RCC 7860 (cell line): ENCODE results near the gene AGBL1.
A peak's percentile ranks its signal among the peaks of the same experiment; 100 is the strongest.

Experiments used
- DNase-seq: peaks from one replicate; pipeline ENCODE4 v3.0.0-alpha.2; 2015; ENCODE audit warnings: low spot score
- FAIRE-seq: peaks from 2 replicates; lab custom pipeline; 2012; peaks lifted over from hg19 to GRCh38; lab: Jason Lieb, UNC

Gene AGBL1

DNA sequence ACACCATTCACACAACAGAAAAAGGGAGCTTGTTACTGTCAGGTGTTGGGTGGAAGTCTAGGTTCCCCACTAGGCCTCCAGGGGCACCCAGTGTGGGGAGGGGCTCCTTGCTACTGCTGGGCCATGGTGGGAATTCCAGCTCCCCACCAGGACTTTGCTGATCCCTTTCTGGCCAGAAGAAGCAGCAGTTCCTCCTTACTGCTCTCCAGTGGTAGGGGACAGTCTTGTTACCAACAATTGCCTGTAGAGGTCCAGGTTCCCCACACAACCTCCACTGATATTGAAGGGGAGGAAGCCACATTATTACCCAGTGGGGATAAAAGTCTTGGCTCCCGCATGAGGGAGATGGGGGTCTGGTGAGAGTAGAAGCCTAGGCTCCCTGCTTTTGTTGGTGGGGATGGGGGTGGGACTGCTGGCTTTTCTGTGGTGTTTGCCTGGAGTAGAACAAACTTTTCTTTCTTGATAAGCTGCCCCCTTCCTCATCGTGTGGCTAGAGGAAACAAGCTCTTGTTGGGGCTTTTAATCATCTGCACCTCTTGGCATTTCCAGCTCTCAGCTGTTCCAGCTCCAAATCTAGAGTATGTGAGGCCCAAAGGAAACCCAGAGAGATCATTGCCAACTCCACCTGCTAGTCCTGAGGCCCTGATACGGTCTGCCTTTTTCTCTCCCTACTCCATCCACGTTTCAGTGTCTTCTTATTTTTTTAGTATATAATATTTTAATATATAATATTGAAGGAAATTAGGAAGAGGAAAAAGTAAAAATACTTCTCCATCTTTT is 824.2 kb downstream of the AGBL1 start:
- no peak for FAIRE-seq

DNA sequence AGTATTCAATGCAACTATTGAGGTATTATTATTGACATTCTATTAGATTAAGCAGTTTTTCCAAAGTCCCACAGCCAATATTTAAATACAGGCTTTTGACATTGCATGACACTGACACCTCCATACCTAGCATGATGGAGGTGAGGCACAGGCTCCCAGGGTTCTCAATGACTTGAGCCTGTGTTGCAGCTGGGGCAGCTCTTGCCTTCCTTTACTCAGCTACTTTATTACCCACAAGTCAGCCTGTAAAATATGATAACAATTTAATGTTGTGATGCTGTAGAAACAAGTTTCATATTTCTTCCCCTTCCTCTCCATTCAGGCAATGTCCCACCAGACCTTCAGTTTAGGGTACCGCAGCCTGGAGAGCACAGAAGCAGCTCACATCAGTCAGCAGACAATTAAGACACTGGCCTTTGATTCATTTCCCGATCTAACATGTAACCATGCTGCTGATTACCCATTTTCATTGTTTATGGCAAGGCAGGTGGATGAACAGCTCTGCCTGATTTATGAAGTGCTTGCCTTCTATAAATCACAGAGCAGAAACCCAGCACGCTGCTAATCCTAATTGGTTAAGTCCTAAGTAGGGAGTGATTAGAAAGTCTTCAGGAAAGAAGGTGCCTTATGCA is 826.1 kb downstream of the AGBL1 start:
- no peak for DNase-seq
- FAIRE-seq: no peak

More for the DNA sequence above, 824.2 kb downstream of the AGBL1 start:
- DNase-seq: no peak

DNA sequence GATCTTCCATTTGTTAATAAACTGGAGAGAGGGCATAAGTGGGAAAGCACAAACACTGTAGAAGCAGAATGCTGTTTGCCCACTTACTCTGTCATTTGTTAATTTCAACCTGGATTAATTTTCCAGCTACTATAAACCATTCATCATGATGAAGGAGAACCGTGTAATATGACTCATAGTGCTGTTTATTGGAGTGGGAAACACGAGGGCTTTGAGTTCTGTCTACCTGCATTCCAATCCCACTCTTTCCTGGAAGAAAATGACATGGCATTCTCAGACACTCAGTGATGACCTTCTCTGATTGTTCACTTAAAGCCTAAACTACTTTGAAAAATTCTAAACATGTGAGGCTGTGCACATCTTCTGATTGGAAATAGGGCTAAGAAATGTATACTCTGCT is 826.7 kb downstream of the AGBL1 start:
- FAIRE-seq: no peak
- no peak for DNase-seq

DNA sequence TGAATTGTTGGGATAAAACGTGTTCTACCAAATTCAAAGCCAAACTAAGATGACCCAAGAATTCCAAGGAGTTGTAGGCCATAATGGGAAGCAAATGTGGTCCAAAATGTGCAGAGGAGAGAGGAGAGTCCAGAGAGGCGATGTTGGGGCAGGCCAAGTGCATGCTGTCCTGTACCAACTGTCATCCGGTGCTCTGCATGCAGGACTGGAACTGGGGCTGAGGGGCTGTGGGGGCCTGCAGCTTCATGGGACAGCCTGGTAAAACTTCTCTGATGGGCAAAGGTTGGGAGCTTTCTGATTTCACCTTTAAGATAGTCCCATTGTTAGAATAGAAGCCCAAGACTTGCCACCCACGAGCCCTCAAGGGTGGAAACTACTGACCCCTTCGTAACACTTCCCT is 831.4 kb downstream of the AGBL1 start:
- DNase-seq (no peak), FAIRE-seq (no peak)

DNA sequence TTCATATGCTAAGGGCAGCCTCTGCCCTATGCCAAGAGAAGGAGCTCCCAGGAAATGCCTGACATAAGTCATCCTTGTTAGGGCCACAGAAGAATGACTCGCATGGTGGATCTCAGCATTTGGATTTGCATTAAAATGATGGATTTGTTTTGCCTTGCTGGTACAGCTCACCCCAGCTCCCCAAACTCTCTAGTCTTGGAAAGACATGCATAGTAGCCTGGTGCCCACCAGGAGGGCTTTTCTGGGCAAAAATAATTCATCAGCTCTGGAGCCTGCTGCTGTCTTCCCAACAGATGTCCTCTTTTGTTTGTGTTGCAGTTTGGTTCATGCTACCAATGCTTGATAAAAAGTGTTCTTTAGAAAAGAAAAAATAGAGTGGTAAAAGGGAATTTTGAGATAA is 833.0 kb downstream of the AGBL1 start:
- FAIRE-seq: no peak
- DNase-seq: no peak

DNA sequence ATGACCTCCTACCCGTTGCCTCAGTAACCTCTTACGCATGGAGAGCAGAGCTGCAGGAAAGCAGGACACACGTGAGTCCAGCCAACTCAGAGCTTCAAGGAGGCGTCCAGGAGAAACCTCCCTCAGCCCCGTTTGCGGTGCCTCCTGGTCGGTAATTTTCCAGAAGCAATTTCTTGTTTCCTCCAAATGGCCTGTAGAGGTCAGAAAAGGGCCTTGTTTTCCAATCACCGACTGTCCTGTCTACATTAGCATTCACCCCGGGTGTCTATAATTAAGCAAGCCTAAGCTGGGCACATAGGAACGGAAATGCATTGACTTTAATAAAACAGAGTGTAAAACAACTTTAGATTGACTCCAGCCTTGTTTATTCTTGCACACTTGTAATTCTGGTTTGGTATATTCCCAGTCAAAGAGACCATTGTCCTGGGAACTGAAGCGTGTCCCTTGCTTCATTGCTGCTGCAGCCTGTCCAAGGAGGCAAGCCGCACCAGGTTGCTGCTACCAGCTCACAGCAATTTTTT is 836.2 kb downstream of the AGBL1 start:
- FAIRE-seq (no peak), DNase-seq (peak; percentile 21)

DNA sequence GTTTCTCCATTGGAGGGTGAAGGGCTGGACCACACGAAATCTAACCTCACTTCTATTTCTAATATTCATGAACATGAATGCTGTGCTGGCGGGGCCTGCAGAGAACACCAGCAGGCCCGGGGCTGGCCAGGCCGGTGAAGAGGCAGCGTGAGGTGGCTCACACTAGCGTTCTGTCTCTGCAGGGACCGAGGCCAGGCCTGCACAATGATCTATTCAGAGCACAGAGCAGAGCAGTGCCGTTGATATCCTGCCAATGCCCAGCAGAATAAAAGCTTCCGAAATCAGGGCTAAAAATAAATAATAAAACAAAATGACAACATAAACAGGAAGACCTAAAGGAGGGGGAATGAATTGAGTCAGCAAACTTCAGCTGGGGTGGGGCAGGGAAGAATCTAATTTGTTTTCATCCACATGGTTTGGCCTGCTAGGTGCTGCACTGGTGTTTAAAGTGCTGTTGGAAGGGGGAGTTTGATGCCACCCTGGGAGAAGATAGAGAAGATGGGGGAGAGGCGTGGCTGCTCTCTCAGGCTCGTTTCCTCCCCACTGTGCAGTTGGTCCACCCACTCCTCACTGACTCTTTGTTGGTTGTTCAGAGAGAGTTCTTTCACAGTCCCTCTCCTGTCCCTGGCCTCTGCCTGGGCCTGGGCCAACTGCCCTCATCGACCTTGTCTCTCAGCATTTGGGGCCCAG is 837.1 kb downstream of the AGBL1 start:
- FAIRE-seq: no peak
- DNase-seq: no peak

DNA sequence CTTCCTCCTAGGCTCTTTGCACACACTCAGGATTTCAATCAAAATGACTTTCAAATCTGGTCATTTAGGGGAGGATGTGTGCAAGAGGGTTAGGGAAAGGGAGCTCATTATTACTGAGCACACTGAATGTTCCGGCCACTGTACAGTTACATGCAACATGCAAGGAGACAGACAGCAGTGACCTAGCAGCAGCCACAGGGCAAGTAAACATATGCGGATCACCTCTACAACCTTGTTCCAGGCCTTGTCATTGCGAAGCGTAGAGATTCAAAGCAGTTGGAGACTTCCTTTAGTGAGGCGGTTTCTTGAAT is 837.6 kb downstream of the AGBL1 start:
- no peak for FAIRE-seq
- DNase-seq: no peak

DNA sequence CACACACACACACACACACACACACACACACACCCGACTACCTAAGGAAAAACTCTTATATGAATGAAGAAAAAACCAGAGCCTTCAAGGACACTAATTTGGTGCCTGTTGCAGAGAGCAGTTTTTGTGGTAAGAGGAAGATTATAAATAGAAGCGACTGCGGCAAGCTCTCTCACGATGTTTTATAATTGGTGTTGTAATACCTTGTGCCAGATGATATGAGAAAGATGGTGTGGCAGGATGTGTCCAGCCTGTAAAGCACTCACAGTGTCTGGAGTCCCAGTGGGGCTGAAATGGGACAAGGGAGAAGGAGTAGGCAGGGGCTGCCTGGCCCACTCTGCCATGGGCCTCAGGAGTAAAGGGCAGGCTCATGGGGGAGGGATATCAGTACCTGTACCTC is 839.9 kb downstream of the AGBL1 start:
- DNase-seq (no peak), FAIRE-seq (no peak)

DNA sequence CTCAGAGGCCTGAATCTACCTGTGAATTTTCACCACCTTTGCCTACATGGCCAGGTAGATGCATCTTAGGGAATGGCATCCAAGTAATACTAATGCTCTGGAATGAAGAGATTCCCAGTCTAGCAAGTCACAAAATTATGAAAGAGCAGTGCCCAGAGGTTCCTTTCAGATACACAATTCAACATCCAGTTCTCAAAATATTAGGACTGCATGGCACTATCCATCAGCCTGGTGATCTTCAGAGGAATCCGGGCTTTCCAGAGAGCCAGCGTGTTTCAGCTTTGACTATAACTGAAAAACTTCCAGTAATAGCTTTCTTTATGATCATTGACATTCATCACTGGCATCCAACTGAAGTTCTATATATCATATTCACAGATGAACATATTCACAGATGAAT is 849.8 kb downstream of the AGBL1 start:
- no peak for FAIRE-seq
- DNase-seq: no peak

DNA sequence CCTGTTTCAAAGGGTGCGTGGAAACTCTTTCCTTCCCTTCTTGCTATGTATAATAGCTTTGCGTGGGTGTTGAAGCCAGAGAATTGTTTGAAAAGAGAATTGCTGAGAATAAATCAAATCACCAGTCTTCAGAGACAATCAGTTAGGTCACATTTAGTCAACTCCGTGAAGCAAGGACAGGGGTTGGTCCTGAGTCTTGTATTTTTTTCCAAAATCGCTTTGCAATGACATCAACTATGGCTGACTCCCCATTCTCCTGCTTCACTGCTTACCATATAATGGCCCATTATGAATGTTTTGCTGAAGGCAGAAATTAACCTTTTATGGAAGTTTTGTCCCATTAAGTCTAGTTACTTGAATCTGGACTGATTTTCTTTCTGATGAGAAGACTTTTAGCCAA is 852.8 kb downstream of the AGBL1 start:
- FAIRE-seq: no peak
- no peak for DNase-seq

DNA sequence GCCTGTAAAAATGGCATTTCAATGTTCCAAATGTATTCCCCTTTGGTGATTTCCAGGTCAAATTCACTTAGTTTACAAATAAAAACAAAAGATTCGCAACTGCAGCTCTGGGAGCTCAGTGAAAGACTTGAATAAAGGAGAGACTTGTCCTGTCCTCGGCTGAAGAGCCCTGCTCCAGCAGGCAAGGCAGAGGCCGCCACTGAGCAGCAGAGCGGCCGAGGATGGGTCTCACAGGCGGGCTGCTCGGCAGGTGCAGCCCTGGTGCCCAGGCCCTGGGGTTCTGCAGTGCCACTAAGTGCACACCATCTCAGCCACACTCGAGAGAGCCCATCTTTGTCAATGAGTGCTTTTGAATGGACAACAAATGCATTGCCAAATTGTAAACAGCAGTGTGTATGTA is 856.2 kb downstream of the AGBL1 start:
- DNase-seq (no peak), FAIRE-seq (no peak)

DNA sequence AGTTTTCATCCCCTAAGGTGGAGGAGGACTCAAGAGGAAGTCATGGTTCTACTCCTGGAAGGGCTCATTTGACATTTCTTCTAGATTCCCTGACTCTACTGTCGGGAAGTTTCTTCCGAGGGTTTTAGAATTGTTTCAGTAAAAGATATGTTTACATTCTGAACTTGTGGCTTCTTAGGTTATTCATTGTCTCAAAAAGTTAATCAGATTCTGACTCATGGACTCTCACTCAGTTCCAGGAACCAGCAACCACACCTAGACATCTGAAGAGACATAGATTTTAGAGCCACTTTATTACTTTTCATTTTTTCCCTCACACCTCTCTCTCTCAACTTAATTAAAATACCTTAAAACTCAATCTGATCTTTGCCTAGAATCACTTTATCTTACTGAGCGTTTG is 862.6 kb downstream of the AGBL1 start:
- DNase-seq (no peak), FAIRE-seq (no peak)

DNA sequence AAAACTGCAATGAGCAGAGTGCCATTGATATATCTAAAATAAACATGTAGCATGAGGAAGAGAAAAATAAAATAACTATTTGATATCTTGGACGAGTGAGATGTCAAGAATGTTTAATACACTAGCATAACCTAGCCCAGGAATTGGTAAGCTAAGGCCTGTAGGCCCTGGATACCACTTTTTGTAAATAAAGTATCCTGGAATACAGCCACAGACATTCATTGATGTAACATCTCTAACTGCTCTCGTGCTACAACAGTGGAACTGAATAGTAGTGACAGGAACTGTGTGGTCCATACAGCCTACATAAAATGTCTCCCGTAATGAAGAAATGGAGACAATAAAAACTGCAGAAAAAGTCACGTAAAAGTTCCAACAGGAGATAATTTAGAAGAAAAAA is 869.0 kb downstream of the AGBL1 start:
- FAIRE-seq: no peak
- DNase-seq: no peak

DNA sequence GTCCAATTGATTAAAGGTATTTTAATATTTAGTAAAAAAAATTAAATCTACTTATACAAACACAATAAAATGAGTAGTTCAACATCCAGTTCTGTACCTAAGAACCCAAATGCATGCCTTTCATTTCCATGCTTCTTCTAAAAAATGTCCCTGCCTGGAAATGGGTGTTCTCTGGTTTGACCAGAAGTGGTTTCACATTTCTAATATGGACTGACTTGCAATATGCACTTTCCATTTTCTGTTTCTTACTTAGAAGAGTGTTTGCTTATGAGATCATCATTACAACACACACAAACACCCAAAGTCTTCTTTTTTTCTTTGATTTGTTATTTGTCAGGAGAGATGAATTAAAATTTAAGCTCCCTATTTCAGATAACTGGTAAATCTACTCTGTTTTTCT is 879.6 kb downstream of the AGBL1 start:
- DNase-seq (no peak), FAIRE-seq (no peak)

DNA sequence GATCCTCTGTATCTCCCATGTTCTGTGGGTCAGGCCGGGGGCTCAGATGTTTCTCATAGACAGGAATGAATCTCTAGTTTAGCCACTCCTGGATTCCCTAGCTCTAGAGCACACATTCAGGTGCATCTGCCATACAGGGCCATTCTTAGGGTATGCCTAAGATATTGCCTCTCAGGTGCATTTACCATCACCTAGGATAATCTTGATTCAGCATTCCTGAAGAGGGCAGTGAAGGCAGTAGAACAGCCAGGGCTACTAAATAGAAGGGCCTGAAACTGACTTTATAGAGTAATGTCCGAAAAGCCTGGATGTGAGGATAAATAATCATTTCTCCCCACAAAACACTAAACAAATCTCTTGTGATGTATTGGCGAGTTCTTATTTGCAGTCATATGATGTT is 882.0 kb downstream of the AGBL1 start:
- FAIRE-seq: no peak
- no peak for DNase-seq

DNA sequence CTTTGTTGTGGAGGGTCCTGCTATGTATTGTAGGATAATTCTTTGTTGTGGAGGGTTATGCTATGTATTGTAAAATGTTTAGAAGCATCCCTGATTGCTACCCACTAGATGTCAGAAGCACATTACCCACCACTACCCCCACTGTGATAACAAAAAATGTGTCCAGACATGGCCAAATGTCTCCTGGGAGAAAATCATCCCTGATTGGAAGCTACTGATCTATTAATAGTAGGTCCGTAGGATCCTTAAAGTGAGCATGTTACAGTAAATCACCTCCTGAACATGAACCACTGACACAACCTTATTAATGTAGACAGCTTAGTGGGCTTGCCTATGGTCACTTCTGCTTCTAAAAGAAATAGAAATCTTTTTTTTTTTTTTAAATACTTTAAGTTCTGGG is 884.6 kb downstream of the AGBL1 start:
- DNase-seq: no peak
- no peak for FAIRE-seq

DNA sequence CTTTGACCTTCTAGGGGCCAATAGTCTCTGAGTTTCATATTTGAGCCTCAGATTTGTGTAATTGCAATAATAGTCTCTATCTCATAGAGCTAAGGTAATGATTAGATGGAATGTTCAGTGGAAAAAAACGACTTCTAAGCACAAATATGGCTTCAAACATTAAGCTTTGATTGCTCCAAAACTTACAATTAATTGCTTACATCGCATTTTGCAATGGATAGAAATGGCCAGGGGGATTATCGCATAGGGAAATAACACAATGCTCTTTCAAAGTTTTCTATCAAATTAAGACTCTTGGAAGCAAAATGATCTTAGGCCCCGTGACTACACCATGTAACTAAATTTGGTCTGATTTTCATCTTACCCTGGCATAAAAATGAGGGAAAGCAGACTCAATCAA is 888.6 kb downstream of the AGBL1 start:
- no peak for FAIRE-seq
- DNase-seq: no peak

DNA sequence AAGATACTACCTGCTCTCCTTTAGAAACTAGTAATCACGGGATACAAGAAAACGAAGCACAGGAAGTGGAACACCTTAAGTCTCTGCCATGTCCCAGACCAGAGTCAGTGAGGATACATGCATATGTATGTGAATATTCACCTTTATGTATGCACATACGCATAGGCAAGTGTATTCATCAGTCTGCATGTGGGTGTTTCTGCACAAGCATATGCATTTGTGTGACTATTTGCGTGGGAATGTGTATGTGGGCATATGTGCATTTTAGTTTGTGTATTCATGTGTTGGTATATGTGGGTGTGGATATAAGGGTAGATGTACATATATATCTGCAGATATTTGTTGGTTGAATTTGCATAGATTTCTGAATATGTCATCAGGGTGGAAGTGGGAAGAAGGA is 889.7 kb downstream of the AGBL1 start:
- no peak for DNase-seq
- FAIRE-seq: no peak

DNA sequence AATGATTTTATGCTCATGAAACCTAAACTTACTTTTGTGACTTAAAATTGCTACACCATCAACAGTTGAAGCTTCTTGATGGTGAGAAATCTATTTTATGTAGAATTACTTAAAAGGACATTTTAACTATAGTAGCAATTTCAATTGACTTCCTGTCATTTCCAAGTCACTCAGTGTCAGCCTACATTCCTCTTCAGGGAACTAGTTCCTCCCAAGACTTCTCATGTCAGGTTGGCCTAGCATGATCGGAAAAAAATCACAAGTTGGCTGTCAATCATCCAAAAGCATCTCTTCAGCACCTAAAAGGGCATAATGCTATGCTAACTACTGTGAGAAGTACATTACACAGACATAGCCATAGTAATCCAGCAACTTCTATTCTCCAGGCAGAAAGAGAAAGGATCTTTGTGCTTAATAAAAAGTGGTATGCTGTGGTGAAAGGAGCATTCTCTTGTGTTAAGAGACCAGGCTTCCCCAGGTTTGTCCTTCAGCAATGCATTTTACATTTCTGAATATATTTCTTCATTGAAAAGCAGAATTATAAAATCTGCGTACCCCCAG is 893.7 kb downstream of the AGBL1 start:
- DNase-seq: no peak

DNA sequence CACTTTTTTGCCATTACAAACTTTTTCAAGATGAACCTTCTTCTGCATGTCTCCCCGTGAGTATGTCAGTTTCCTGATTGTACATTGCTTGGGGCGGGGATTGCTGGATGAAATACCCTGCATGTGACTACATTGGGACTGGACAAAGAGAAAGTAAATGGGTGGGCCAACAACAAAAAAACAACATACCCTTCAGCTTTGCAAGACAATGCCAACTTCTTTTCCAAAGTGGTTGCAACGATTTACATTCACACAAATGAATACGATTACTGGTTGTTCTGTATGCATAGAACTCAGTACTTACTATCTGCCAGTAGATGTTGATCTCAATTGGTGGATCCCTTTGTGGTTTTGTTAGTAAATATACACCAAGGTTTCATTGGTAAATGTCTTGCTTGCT is 908.4 kb downstream of the AGBL1 start:
- FAIRE-seq (no peak), DNase-seq (no peak)

More for the DNA sequence above, 893.7 kb downstream of the AGBL1 start:
- no peak for FAIRE-seq

DNA sequence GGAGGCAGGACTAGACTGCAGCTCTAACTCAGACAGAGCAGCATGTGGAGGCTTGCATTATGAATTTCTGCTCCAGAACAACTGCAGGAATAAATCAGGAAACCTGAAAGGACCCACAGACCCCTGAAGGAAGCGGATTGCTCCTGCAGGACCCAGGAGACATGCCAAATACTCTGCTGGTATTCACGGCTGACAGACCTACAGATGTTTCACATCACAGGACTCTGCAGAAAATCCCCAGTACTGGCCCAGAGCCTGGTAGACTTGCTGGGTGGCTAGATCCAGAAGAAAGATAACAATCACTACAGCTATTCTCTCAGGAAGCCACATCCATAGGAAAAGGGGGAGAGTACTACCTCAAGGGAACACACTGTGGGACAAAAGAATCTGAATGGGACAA is 942.1 kb downstream of the AGBL1 start:
- FAIRE-seq: no peak
- no peak for DNase-seq
